ENCODE measurements around the gene MEG3.

- no peak for TF ChIP-seq EZH2 (IDR thresholded peaks at IDR 0.05)
- TF ChIP-seq POLR2AphosphoS5 (IDR thresholded peaks at IDR 0.05; ENCODE audit: borderline replicate concordance, low read depth, low read length): no peak
- TF ChIP-seq FOXP2 (optimal IDR thresholded peaks at IDR 0.05; ENCODE audit: control extremely low read depth, extremely low read length, insufficient read depth): no peak
Measured at GRCh38 chr14:100864206-100864605, 38.3 kb downstream of the MEG3 start.

Data from SK-N-MC (cell line).